WI38 (cell line): ENCODE data around the gene RPS27L.
A peak's percentile ranks its signal among the peaks of the same experiment; 100 is the strongest.

Source experiments
- H3K4me3 ChIP-seq: 2 replicates; pipeline ENCODE4 v1.5.1; 2011; ENCODE audit warnings: low read depth, mild to moderate bottlenecking, control low read depth, low read length
- CTCF ChIP-seq: IDR thresholded peaks from 2 replicates; pipeline ENCODE4 v1.5.1; 2012; ENCODE audit warnings: low read depth, mild to moderate bottlenecking, control low read depth, low read length

The RPS27L gene

GRCh38 chr15:63157118-63157843, at the start of gene RPS27L:
TSS of gene RPS27L (minus strand) at chr15:63157477. CDS start at chr15:63157405, 72 bp downstream.
- peak within 1 kb of the TSS; percentile 89 for H3K4me3 ChIP-seq
- no peak for TF ChIP-seq CTCF

GRCh38 chr15:63206079-63206478, 48.8 kb upstream of the RPS27L start:
- no peak overlapping the region for H3K4me3 ChIP-seq
- no peak for TF ChIP-seq CTCF

- no peak for TF ChIP-seq CTCF
- no peak overlapping the region for H3K4me3 ChIP-seq
These were observed 46.3 kb upstream of the RPS27L start for GRCh38 chr15:63203451-63204090.

GRCh38 chr15:63202861-63203260, 45.6 kb upstream of the RPS27L start:
- no peak for TF ChIP-seq CTCF
- no peak overlapping the region for H3K4me3 ChIP-seq

- H3K4me3 ChIP-seq, result no peak overlapping the region
- TF ChIP-seq CTCF, result no peak
These were observed 43.4 kb upstream of the RPS27L start for GRCh38 chr15:63200464-63201249.

GRCh38 chr15:63198371-63199250, 41.3 kb upstream of the RPS27L start:
- H3K4me3 ChIP-seq, result no peak overlapping the region
- no peak for TF ChIP-seq CTCF
